Testis (tissue), 3 donors: Measurements from ENCODE around the gene RNF157. TPM values are rescaled to one million over a fixed set of nuclear protein-coding genes. Genes with fewer than 3 reads are reported as not detected.

Experiments
- DNase-seq: peaks from one replicate; pipeline ENCODE4 v3.0.0-alpha.2; 2019
- H3K27ac ChIP-seq, 2 donors: fragments of 200-600 bp; sonication (generic); one replicate each; pipeline ENCODE4 v1.5.1; 2019
- H3K27me3 ChIP-seq: fragments of 200-600 bp; sonication (generic); one replicate; pipeline ENCODE4 v1.5.1; 2019
- H3K36me3 ChIP-seq: fragments of 200-600 bp; sonication (generic); one replicate; pipeline ENCODE4 v1.5.1; 2017; ENCODE audit warnings: low read depth; ENCODE audit errors: missing control alignments
- H3K4me1 ChIP-seq: fragments of 200-600 bp; sonication (generic); one replicate; pipeline ENCODE4 v1.5.1; 2019
- H3K4me3 ChIP-seq, 2 donors: fragments of 200-600 bp; sonication (generic); one replicate each; pipeline ENCODE4 v1.5.1; 2017 to 2019
- H3K9me3 ChIP-seq: fragments of 200-600 bp; sonication (generic); one replicate; pipeline ENCODE4 v1.5.1; 2017
- POLR2A ChIP-seq: fragments of 450-650 bp; IDR thresholded peaks from one replicate; pipeline ENCODE4 v1.6.1; 2017; ENCODE audit warnings: antibody characterized with exemption, mild to moderate bottlenecking, moderate library complexity
- WGBS, 2 donors: methylation state at CpG; one replicate each; pipeline ENCODE4 v1.1.5; 2018; 5-methylcytosine and 5-hydroxymethylcytosine counted together
- intact Hi-C: fragments of 100-400 bp; cut with DNase I; formaldehyde crosslinking; loops from one replicate; pipeline ENCODE4 v1.15.1; 2023; ENCODE audit warnings: low total_unique reads
- microRNA-seq, 2 donors: library from miRNA; unstranded; fragments of <30 nt; microRNA quantifications; one replicate each; pipeline ENCODE4, GENCODE V29; 2016; ENCODE audit warnings: borderline number of aligned reads in 2 of 2, borderline replicate concordance in 1 of 2
- polyA plus RNA-seq: library from polyadenylated mRNA; stranded (reverse); fragments of 350-450 nt; fragmentation: Illumina TruSeq; extraction: RNeasy Lipid Tissue Mini Kit (QIAGEN cat#74804); gene quantifications from one replicate; pipeline ENCODE4 v1.2.3, GENCODE V29; 2014; ENCODE audit warnings: low read depth, low replicate concordance; ENCODE audit not compliant: insufficient read depth
- small RNA-seq, 2 donors: library from RNA; depleted of rRNA; stranded (forward); fragments of <200 nt; gene quantifications; one replicate each; pipeline ENCODE3, GENCODE V24; 2016
- total RNA-seq, 2 donors: library from RNA; depleted of rRNA; stranded (reverse); fragments of >200 nt; gene quantifications; one replicate each; pipeline ENCODE4 v1.2.3, GENCODE V29; 2016
- TF ChIP-seq, protein P1 (sequence below), 3 experiments: fragments of 450-650 bp in 2 of 3; fragments of 200-600 bp in 1 of 3; sonication (generic) in 1 of 3; IDR thresholded peaks; one replicate each; pipeline ENCODE4 v1.5.1; 2016 to 2019; ENCODE audit warnings: antibody characterized with exemption in 3 of 3, mild to moderate bottlenecking in 2 of 3, moderate library complexity in 1 of 3

The RNF157 gene
- total and polyA plus RNA-seq, 3 donors from 2014 or later = 98.8 to 108 (median 101) TPM

DNA sequence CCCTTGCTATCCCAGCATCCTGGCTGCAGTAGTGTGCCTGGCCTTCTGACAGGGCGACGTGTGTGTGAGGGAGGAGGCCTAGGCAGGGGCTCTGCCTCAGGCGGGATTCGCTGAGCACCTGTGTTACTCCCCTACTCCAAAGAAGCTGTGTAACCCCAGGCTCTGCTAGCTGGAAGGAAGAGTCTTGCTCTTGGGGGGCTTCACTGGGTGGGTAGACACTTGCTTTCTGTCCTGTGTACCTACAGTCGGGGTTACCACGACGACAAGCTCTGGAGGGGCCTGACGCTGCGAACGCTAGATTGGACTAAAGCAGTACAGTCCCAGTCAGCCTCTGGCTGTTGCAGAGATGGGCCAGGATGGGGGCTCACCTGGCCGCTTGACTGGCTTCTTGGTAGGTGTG is 146.2 kb downstream of the RNF157 start:
- 93 to 94% methylated on average over 10 to 11 of the region's 11 CpGs for WGBS, 2 donors
- no peak for TF ChIP-seq POLR2A
- TF ChIP-seq, protein P1, sequence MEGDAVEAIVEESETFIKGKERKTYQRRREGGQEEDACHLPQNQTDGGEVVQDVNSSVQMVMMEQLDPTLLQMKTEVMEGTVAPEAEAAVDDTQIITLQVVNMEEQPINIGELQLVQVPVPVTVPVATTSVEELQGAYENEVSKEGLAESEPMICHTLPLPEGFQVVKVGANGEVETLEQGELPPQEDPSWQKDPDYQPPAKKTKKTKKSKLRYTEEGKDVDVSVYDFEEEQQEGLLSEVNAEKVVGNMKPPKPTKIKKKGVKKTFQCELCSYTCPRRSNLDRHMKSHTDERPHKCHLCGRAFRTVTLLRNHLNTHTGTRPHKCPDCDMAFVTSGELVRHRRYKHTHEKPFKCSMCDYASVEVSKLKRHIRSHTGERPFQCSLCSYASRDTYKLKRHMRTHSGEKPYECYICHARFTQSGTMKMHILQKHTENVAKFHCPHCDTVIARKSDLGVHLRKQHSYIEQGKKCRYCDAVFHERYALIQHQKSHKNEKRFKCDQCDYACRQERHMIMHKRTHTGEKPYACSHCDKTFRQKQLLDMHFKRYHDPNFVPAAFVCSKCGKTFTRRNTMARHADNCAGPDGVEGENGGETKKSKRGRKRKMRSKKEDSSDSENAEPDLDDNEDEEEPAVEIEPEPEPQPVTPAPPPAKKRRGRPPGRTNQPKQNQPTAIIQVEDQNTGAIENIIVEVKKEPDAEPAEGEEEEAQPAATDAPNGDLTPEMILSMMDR (IDR thresholded peaks at IDR 0.05) = no peak
- Histone ChIP-seq H3K27me3 (no peaks in the 10 kb centered on the region), H3K4me1 (no peaks in the 10 kb centered on the region), H3K27ac (no peak overlapping the region), H3K36me3 (no peaks in the 10 kb centered on the region), H3K4me3 (no peak overlapping the region), H3K9me3 (no peaks in the 10 kb centered on the region)
- DNase-seq = no peak
- intact Hi-C loops = no loop called here

DNA sequence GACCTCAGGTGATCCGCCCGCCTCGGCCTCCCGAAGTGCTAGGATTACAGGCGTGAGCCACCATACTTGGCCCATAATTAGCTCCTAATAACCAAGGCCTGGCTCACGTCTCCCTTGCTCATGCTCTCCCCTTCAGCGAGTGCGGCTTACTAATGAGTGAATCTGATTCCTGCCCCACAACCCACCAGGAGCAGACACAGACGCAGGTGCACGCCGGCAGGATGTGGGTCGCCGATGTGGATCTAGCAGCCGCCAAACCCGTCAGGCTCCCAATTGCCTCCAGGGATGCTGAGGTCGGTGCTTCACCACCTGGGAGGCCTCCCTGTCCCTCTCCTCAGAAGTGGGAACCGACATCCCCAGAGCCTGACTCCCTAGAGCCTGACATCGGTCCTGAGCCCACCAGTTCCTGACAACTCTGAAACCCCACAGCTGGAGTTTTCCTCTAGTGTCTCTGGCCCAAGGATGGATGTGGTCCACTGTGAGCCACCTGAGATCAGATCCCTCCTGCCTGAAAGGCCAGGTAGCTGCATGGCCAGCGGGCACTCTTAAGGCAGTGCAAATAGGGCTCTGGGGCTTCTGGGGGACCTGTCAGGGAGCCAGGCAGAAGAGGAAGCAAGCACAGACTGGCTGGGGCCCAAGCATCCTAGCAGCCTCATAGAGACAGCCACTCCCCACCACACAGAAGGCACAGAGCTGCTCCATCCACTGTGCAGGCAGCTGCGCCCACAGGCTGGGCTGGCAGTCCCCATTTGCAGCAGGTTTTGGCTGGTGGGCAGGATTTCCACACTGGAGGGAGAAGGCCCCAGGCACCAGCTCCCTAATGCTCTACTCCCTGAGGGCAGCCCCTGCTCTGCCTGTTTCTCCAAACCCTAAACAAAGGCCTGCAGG is 147.5 kb downstream of the RNF157 start:
- Histone ChIP-seq H3K4me3 (no peak overlapping the region), H3K27me3 (no peaks in the 10 kb centered on the region), H3K4me1 (no peaks in the 10 kb centered on the region), H3K36me3 (no peaks in the 10 kb centered on the region), H3K27ac (no peak overlapping the region), H3K9me3 (no peaks in the 10 kb centered on the region)
- TF ChIP-seq POLR2A = no peak
- TF ChIP-seq, protein P1 (IDR thresholded peaks at IDR 0.05) = no peak
- no peak for DNase-seq
- WGBS, 2 donors = 92% methylated on average over 14 to 20 of the region's 20 CpGs
- intact Hi-C loops = no loop called here

Small RNA genes within 50 kb of the gene (microRNA-seq; reads per million reads assigned to microRNA genes)
- 7.0 to 7.6 reads per million in 2 donors for gene MIR6868

Small RNA genes within 50 kb of the gene (small RNA-seq; reads per million reads assigned to genes)
- gene ATP5MGP6 = 0 reads per million in 2 donors
- gene MIR6868 = 0 reads per million in 2 donors

Other genes starting within 250 kb of the RNF157 start
- gene CDK3, start 239.6 kb downstream of the RNF157 start, total RNA-seq = 10 to 100 TPM; 16.9 to 17.1 TPM
- 15.0 TPM for gene CDK3, start 239.6 kb downstream of the RNF157 start, polyA plus RNA-seq
- gene EVPL, start 213.2 kb downstream of the RNF157 start, total RNA-seq = 1 to 10 TPM; 2.7 to 3.5 TPM
- 1.2 TPM for gene EVPL, start 213.2 kb downstream of the RNF157 start, polyA plus RNA-seq
- 10 to 100 TPM; 49.2 to 53.4 TPM for gene SRP68, start 168.0 kb downstream of the RNF157 start, total RNA-seq
- 79.6 TPM for gene SRP68, start 168.0 kb downstream of the RNF157 start, polyA plus RNA-seq
- 1 to 10 TPM in 1 of 2 donors, under 1 TPM in 1; 0.31 to 1.6 TPM for gene GALR2, start 165.7 kb downstream of the RNF157 start, total RNA-seq
- gene GALR2, start 165.7 kb downstream of the RNF157 start, polyA plus RNA-seq = 0.47 TPM
- under 1 TPM in 1 of 2 donors, not detected in 1; 0.31 TPM for gene ZACN, start 161.3 kb downstream of the RNF157 start, total RNA-seq
- 0.13 TPM for gene ZACN, start 161.3 kb downstream of the RNF157 start, polyA plus RNA-seq
- 100 to 1,000 TPM; 138 TPM for gene EXOC7, start 136.7 kb downstream of the RNF157 start, total RNA-seq
- 99.1 TPM for gene EXOC7, start 136.7 kb downstream of the RNF157 start, polyA plus RNA-seq
- gene FOXJ1, start 99.2 kb downstream of the RNF157 start, total RNA-seq = 10 to 100 TPM; 22.9 to 29.4 TPM
- gene FOXJ1, start 99.2 kb downstream of the RNF157 start, polyA plus RNA-seq = 30.5 TPM
- gene UBALD2, start 24.9 kb upstream of the RNF157 start, total RNA-seq = 10 to 100 TPM; 13.6 to 16.7 TPM
- 48.7 TPM for gene UBALD2, start 24.9 kb upstream of the RNF157 start, polyA plus RNA-seq
- gene QRICH2, start 67.8 kb upstream of the RNF157 start, total RNA-seq = 10 to 100 TPM; 27.0 to 39.0 TPM
- gene QRICH2, start 67.8 kb upstream of the RNF157 start, polyA plus RNA-seq = 43.4 TPM
- 100 to 1,000 TPM; 132 to 152 TPM for gene PRPSAP1, start 113.4 kb upstream of the RNF157 start, total RNA-seq
- 184 TPM for gene PRPSAP1, start 113.4 kb upstream of the RNF157 start, polyA plus RNA-seq
- gene SPHK1, start 144.1 kb upstream of the RNF157 start, total RNA-seq = 10 to 100 TPM; 14.7 to 17.7 TPM
- 8.0 TPM for gene SPHK1, start 144.1 kb upstream of the RNF157 start, polyA plus RNA-seq
- 10 to 100 TPM; 56.6 to 58.0 TPM for gene UBE2O, start 212.7 kb upstream of the RNF157 start, total RNA-seq
- gene UBE2O, start 212.7 kb upstream of the RNF157 start, polyA plus RNA-seq = 40.6 TPM
- 1 to 10 TPM; 2.0 to 4.3 TPM for gene AANAT, start 227.1 kb upstream of the RNF157 start, total RNA-seq
- 4.4 TPM for gene AANAT, start 227.1 kb upstream of the RNF157 start, polyA plus RNA-seq